Ovary (tissue), 9 donors: ENCODE measurements around the gene MED27. TPM values are rescaled to one million over a fixed set of nuclear protein-coding genes. Genes with fewer than 3 reads are reported as not detected.

ENCODE experiments used
- DNase-seq, 5 donors: peaks; one replicate each; pipeline ENCODE4 v3.0.0-alpha.2; 2019 to 2020
- H3K27ac ChIP-seq, 2 donors: fragments of 200-600 bp; one replicate each; pipeline versions ENCODE4 v1.5.1 to v1.8.0; 2019 to 2022
- H3K27me3 ChIP-seq: fragments of 200-600 bp; one replicate; pipeline ENCODE4 v1.8.0; 2022
- H3K36me3 ChIP-seq: fragments of 200-600 bp; sonication (generic); one replicate; pipeline ENCODE4 v1.5.1; 2019
- H3K4me1 ChIP-seq: one replicate; pipeline ENCODE4 v1.8.1; 2013; ENCODE audit warnings: mild to moderate bottlenecking, moderate library complexity; ENCODE audit not compliant: insufficient read depth
- H3K4me3 ChIP-seq: fragments of 200-600 bp; sonication (generic); one replicate; pipeline ENCODE4 v1.5.1; 2017
- H3K9me3 ChIP-seq, 2 donors: fragments of 200-600 bp in 1 of 2; sonication (generic) in 1 of 2; one replicate each; pipeline versions ENCODE4 v1.5.1 to v1.8.1; 2013 to 2019; ENCODE audit warnings: mild to moderate bottlenecking in 1 of 2, moderate library complexity in 1 of 2
- CTCF ChIP-seq, 3 donors: fragments of 450-650 bp in 2 of 3; fragments of 200-600 bp in 1 of 3; IDR thresholded peaks; one replicate each; pipeline versions ENCODE4 v1.5.1 to v1.8.0; 2016 to 2022; ENCODE audit warnings: antibody characterized with exemption in 3 of 3, mild to moderate bottlenecking in 1 of 3
- EP300 ChIP-seq: sonication (generic); formaldehyde crosslinking; IDR thresholded peaks from one replicate; pipeline ENCODE4 v1.6.1; 2017; ENCODE audit warnings: antibody characterized with exemption
- POLR2A ChIP-seq: fragments of 450-650 bp; IDR thresholded peaks from one replicate; pipeline ENCODE4 v1.6.1; 2017; ENCODE audit warnings: antibody characterized with exemption, mild to moderate bottlenecking, moderate library complexity
- whole genome bisulfite sequencing, 3 donors: extraction: QIAGEN DNeasy Blood & Tissue Kit in 1 of 3; methylation state at CpG; one replicate each; pipeline versions ENCODE4 v1.1.5 to v1.1.7; 2013 to 2017; 5-methylcytosine and 5-hydroxymethylcytosine counted together
- intact Hi-C, 4 donors: fragments of 100-400 bp; cut with DNase I; formaldehyde crosslinking; loops; one replicate each; pipeline versions ENCODE4 v1.11.0 to v1.15.1; 2022 to 2023
- polyA plus RNA-seq, 2 donors: library from polyadenylated mRNA; stranded (reverse); fragments of 200-250 nt in 1 of 2; fragments of 350-450 nt in 1 of 2; fragmentation: Illumina TruSeq in 1 of 2; extraction: RNeasy Lipid Tissue Mini Kit (QIAGEN cat#74804) in 1 of 2; gene quantifications; one replicate each; pipeline ENCODE4 v1.2.3, GENCODE V29; 2013 to 2014
- total RNA-seq, 7 donors: library from RNA; depleted of rRNA in 2 of 7; stranded (reverse); fragments of >200 nt in 2 of 7; fragmentation: NEBNext Ultra II Directional in 3 of 7; extraction: Animal tissue kit (Norgen Biotek cat#: 25700) in 3 of 7; gene quantifications; one replicate each; pipeline versions ENCODE4 v1.1.0 to v1.2.4, GENCODE V29; 2016 to 2023
- donor health status: DM: no; HTN: no; CAD: no; lungs with moderate emphysema.
- donor health status: DM: no; HTN: no; CAD: no.
- donor health status: Bipolar disorder and iron deficiency.
- donor health status: DM: yes; HTN: yes; CAD: no.
- donor health status: DM: no; HTN: no; CAD: no.
- donor health status: DM: yes; HTN: yes; CAD: no.

MED27 gene
- total and polyA plus RNA-seq, 9 donors = 7.6 to 24.9 (median 17.4) TPM

GRCh38 chr9:131879181-131879910 lies 200.3 kb downstream of the MED27 start:
- DNase-seq = peak in 1 of 5 donors; percentile 9
- intact Hi-C loops = no loop called here
- no peak overlapping the region for H3K4me3 ChIP-seq
- no peak overlapping the region for H3K27ac ChIP-seq
- TF ChIP-seq POLR2A (no peak), CTCF (IDR thresholded peaks at IDR 0.05) (no peak), EP300 (no peak)
- H3K27me3 ChIP-seq = no peaks in the 10 kb centered on the region
- H3K4me1 ChIP-seq = no peaks in the 10 kb centered on the region
- H3K36me3 ChIP-seq = no peaks in the 10 kb centered on the region
- 79 to 87% (median 84%) methylated on average over 11 of the region's 11 CpGs for WGBS, 3 donors
- no peaks in the 10 kb centered on the region for H3K9me3 ChIP-seq

- Histone ChIP-seq H3K27ac (no peak overlapping the region), H3K27me3 (no peaks in the 10 kb centered on the region), H3K9me3 (no peaks in the 10 kb centered on the region), H3K36me3 (no peaks in the 10 kb centered on the region), H3K4me1 (no peaks in the 10 kb centered on the region), H3K4me3 (no peak overlapping the region)
- no peak for DNase-seq
- intact Hi-C loops = no loop called here
- TF ChIP-seq EP300 = no peak
- no peak for TF ChIP-seq POLR2A
- no peak for TF ChIP-seq CTCF (IDR thresholded peaks at IDR 0.05)
- 93 to 98% (median 96%) methylated on average over 16 of the region's 16 CpGs for WGBS, 3 donors
These were observed 203.2 kb downstream of the MED27 start for GRCh38 chr9:131876486-131876885.

GRCh38 chr9:131875828-131876485 lies 203.7 kb downstream of the MED27 start:
- DNase-seq = no peak
- WGBS, 3 donors = 94 to 95% (median 95%) methylated on average over 17 of the region's 17 CpGs
- H3K9me3 ChIP-seq = no peaks in the 10 kb centered on the region
- H3K4me1 ChIP-seq = no peaks in the 10 kb centered on the region
- no peak overlapping the region for H3K4me3 ChIP-seq
- H3K27me3 ChIP-seq = no peaks in the 10 kb centered on the region
- no peaks in the 10 kb centered on the region for H3K36me3 ChIP-seq
- H3K27ac ChIP-seq = no peak overlapping the region
- no peak for TF ChIP-seq EP300
- no peak for TF ChIP-seq CTCF (IDR thresholded peaks at IDR 0.05)
- TF ChIP-seq POLR2A = no peak
- intact Hi-C loops = no loop called here

GRCh38 chr9:131874916-131875670 lies 204.6 kb downstream of the MED27 start:
- Histone ChIP-seq H3K4me3 (no peak overlapping the region), H3K9me3 (no peaks in the 10 kb centered on the region), H3K36me3 (no peaks in the 10 kb centered on the region), H3K27me3 (no peaks in the 10 kb centered on the region), H3K4me1 (no peaks in the 10 kb centered on the region), H3K27ac (no peak overlapping the region)
- intact Hi-C loops = no loop called here
- WGBS, 3 donors = 93 to 97% (median 94%) methylated on average over 12 of the region's 12 CpGs
- no peak for DNase-seq
- TF ChIP-seq CTCF (IDR thresholded peaks at IDR 0.05) (no peak), POLR2A (no peak), EP300 (no peak)
